ENCODE measurements around the gene MGMT.

GRCh38 chr10:129683519-129683918, 216.5 kb downstream of the MGMT start:
- TF ChIP-seq CTCF (IDR thresholded peaks at IDR 0.05) (no peak), POLR2A (IDR thresholded peaks at IDR 0.05) (no peak), EP300 (IDR thresholded peaks at IDR 0.05) (no peak)

Measured in ovary (tissue), 3 donors.